Mesendoderm (in vitro differentiated cells): ENCODE measurements around the gene OLFML1.
"Not testable (repeated sequence)": the region's sequence is repeated elsewhere in the genome, so short reads cannot be mapped to it uniquely, and the experiment has no call there.

Experiments used
- DNase-seq: peaks from one replicate; pipeline ENCODE4 v3.0.0; 2013
- H2AK5ac ChIP-seq: 2 replicates; pipeline ENCODE4 v1.6.1; 2013; ENCODE audit warnings: low read length, inconsistent platforms
- H2BK120ac ChIP-seq: 2 replicates; pipeline ENCODE4 v1.6.1; 2013; ENCODE audit warnings: low read depth, mild to moderate bottlenecking, low read length, moderate library complexity, mixed read lengths
- H2BK15ac ChIP-seq: replicated peaks from 2 replicates; pipeline ENCODE4 v1.6.1; 2013; ENCODE audit warnings: low read depth, mild to moderate bottlenecking, moderate library complexity
- H2BK5ac ChIP-seq: 2 replicates; pipeline ENCODE4 v1.6.1; 2013; ENCODE audit warnings: low read length, inconsistent platforms
- H3K18ac ChIP-seq: 2 replicates; pipeline ENCODE4 v1.6.1; 2013; ENCODE audit warnings: mild to moderate bottlenecking, low read length, mixed read lengths
- H3K23ac ChIP-seq: one replicate; pipeline ENCODE4 v1.6.1; 2013; ENCODE audit warnings: low read length
- H3K27ac ChIP-seq: 2 replicates; pipeline ENCODE4 v1.5.1; 2013; ENCODE audit warnings: low read depth, mild to moderate bottlenecking, inconsistent platforms, low read length, moderate library complexity
- H3K27me3 ChIP-seq: 2 replicates; pipeline ENCODE4 v1.6.1; 2013; ENCODE audit warnings: low read length, control low read depth, mild to moderate bottlenecking, inconsistent platforms; ENCODE audit not compliant: insufficient read depth, poor library complexity
- H3K36me3 ChIP-seq: 2 replicates; pipeline ENCODE4 v1.6.1; 2013; ENCODE audit warnings: low read length, inconsistent platforms; ENCODE audit not compliant: control insufficient read depth, insufficient read depth
- H3K4ac ChIP-seq: one replicate; pipeline ENCODE4 v1.6.1; 2013; ENCODE audit warnings: low read depth, mild to moderate bottlenecking, low read length, moderate library complexity
- H3K4me1 ChIP-seq: 2 replicates; pipeline ENCODE4 v1.6.1; 2013; ENCODE audit warnings: low read depth, low read length, inconsistent platforms; ENCODE audit not compliant: control insufficient read depth
- H3K4me2 ChIP-seq: 2 replicates; pipeline ENCODE4 v1.6.1; 2013; ENCODE audit warnings: low read length
- H3K4me3 ChIP-seq: 2 replicates; pipeline ENCODE4 v1.5.1; 2013; ENCODE audit warnings: mild to moderate bottlenecking, low read length
- H3K56ac ChIP-seq: one replicate; pipeline ENCODE4 v1.6.1; 2013; ENCODE audit warnings: low read length
- H3K79me1 ChIP-seq: 2 replicates; pipeline ENCODE4 v1.6.1; 2013; ENCODE audit warnings: low read length, inconsistent platforms
- H3K79me2 ChIP-seq: 2 replicates; pipeline ENCODE4 v1.6.1; 2013; ENCODE audit warnings: mild to moderate bottlenecking, low read length; ENCODE audit not compliant: control insufficient read depth, insufficient read depth
- H3K9ac ChIP-seq: 2 replicates; pipeline ENCODE4 v1.6.1; 2013; ENCODE audit warnings: low read length, inconsistent platforms
- H4K5ac ChIP-seq: one replicate; pipeline ENCODE4 v1.6.1; 2013; ENCODE audit warnings: low read length
- H4K8ac ChIP-seq: one replicate; pipeline ENCODE4 v1.6.1; 2013; ENCODE audit warnings: low read depth, mild to moderate bottlenecking, control low read depth, low read length, moderate library complexity
- WGBS: extraction: QIAGEN DNeasy Blood & Tissue Kit; methylation state at CpG from one replicate; pipeline ENCODE4 v1.1.7; 2013; ENCODE audit warnings: low lambda C conversion rate, missing lambda C conversion rate; ENCODE audit not compliant: insufficient coverage; ENCODE audit errors: extremely low coverage; 5-methylcytosine and 5-hydroxymethylcytosine counted together

Gene OLFML1

DNA sequence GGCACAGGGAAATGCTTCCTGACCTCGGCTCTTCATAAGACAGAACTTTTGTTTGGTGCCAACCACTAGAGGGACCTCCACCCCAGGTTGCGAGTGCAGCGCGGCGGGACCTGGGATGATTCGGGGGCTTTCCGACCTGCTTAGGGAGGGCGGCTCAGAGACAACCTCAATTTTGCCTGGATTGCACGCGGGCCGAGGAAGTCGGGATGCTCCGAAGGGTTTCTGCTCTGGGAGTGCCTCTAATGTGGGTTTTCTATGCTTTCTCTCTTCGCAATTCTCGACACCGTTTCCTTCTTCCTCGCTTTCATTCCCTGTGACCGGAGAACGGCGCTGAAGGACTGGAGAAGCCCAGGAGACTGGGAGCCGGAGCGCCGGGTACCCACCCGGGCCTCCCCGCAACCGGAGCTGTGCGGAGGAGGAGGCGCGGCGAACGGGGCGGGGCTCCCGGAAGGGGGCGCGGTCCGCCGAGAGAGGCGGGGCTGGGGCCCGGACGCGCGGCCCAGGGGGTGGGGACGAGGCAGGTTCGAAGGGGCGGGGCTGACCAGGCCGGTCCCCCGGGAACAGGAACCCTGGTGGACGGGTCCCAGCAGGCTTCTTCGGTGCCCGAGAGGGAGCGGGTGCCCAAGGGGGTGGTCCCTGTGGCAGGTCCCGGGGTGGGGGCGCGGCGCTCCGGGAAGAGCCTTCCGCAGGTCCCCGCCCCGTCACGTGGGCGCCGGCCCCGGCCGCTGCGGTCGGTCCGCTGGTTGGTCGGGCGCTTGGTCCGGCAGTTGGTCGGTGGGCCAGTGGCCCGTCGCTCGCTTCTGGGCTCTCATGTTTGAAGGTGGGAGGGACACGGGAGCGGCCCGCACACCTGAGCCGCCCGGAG, 28.2 kb downstream of the OLFML1 start, which contains the start of gene PPFIBP2:
TSS of gene PPFIBP2 (plus strand) at position 766 of the 865 bp plus-strand sequence. CDS start 35,477 bp downstream, outside the sequence.
- no peaks in the 10 kb centered on the region for H3K79me1 ChIP-seq
- H3K4me1 ChIP-seq: no peaks in the 10 kb centered on the region
- peak within 1 kb of the TSS; percentile 96 for H3K4me2 ChIP-seq
- peak within 1 kb of the TSS; percentile 71 for H3K4me3 ChIP-seq
- no peak within 1 kb of the TSS for H2BK15ac ChIP-seq
- H2BK5ac ChIP-seq: no peak within 1 kb of the TSS
- H3K27me3 ChIP-seq: no peaks in the 10 kb centered on the region
- H3K56ac ChIP-seq: peak within 1 kb of the TSS; percentile 86
- no peaks in the 10 kb centered on the region for H3K79me2 ChIP-seq
- peak; percentile 84 for DNase-seq
- H3K9ac ChIP-seq: peak within 1 kb of the TSS; percentile 68
- H3K23ac ChIP-seq: no peak within 1 kb of the TSS
- H3K18ac ChIP-seq: peak within 1 kb of the TSS; percentile 52
- H2AK5ac ChIP-seq: no peak within 1 kb of the TSS
- H3K36me3 ChIP-seq: no peaks in the 10 kb centered on the region
- WGBS: no CpG with 5 or more reads among the region's 79 CpGs
- H3K27ac ChIP-seq: peak within 1 kb of the TSS; percentile 45
- no peak within 1 kb of the TSS for H4K5ac ChIP-seq
- H4K8ac ChIP-seq: no peak within 1 kb of the TSS
- no peak within 1 kb of the TSS for H3K4ac ChIP-seq
- H2BK120ac ChIP-seq: no peak within 1 kb of the TSS

DNA sequence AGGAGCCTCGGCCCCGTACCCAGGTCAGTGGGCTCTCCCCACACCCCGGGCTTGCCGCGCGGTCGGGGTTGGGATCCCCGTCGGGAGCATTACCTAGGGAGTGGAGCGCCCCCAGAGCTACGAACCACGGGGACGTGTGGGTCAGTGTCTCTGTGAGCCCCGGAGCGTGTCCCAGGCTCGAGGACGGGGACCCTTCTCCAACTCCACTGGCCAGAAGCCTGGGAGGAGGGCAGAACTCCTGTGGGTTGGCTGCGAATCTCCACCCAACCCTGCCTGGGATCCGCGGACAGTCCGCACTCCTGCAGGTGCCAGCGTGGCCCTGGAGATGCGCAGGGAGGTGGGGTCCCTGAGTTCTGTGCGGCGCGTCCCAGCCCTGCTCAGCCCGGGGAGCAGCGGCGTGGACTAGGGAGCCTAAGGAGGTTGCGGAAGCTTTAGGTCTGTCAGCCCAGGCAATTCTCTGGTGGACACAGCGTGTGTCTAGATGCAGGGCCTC, 28.8 kb downstream of the OLFML1 start:
- Histone ChIP-seq H3K79me2 (no peaks in the 10 kb centered on the region), H2BK5ac (no peak overlapping the region), H3K27me3 (no peaks in the 10 kb centered on the region), H3K4ac (no peak overlapping the region), H3K23ac (no peak overlapping the region), H3K4me1 (no peaks in the 10 kb centered on the region), H3K9ac (peak overlapping the region; percentile 68), H3K4me2 (peak overlapping the region; percentile 92), H3K36me3 (no peaks in the 10 kb centered on the region), H4K5ac (no peak overlapping the region), H4K8ac (no peak overlapping the region), H3K4me3 (peak overlapping the region; percentile 38), H2BK15ac (no peak overlapping the region), H3K79me1 (no peaks in the 10 kb centered on the region), H3K56ac (peak overlapping the region; percentile 84), H2AK5ac (no peak overlapping the region), H3K18ac (no peak overlapping the region), H2BK120ac (no peak overlapping the region), H3K27ac (no peak overlapping the region)
- WGBS: no CpG with 5 or more reads among the region's 31 CpGs
- DNase-seq: no peak

DNA sequence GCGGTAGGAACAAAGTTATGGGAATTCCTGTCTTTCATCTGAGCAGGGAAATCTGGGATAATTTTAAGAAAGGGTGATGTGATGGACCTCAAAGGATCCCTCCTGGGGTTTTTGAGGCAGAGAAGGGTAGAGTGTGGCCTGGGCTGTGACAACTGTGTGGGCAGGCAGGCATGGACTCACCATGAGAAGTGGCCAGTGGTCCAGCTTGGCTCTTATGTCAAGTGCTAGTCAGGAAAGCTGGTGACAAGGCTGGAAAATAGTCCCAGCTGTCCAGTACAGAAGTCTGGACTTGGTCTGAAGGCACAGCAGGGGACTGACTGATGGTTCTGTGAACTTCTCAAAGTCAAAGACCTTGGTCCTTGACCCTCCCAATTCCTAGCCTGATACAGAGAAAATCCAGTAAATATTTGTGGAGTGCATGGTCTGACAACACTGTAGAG, 30.2 kb downstream of the OLFML1 start:
- no peak overlapping the region for H3K4me3 ChIP-seq
- DNase-seq: no peak
- H3K56ac ChIP-seq: no peak overlapping the region
- no peak overlapping the region for H4K5ac ChIP-seq
- H3K4me1 ChIP-seq: no peaks in the 10 kb centered on the region
- no peaks in the 10 kb centered on the region for H3K79me2 ChIP-seq
- no peak overlapping the region for H2BK120ac ChIP-seq
- no peak overlapping the region for H2BK5ac ChIP-seq
- no peak overlapping the region for H4K8ac ChIP-seq
- H2AK5ac ChIP-seq: no peak overlapping the region
- no peak overlapping the region for H3K4me2 ChIP-seq
- no peak overlapping the region for H3K4ac ChIP-seq
- H3K27me3 ChIP-seq: no peaks in the 10 kb centered on the region
- no peak overlapping the region for H3K27ac ChIP-seq
- no peak overlapping the region for H3K18ac ChIP-seq
- no peak overlapping the region for H2BK15ac ChIP-seq
- H3K9ac ChIP-seq: no peak overlapping the region
- no CpG with 5 or more reads among the region's 1 CpG for WGBS
- no peaks in the 10 kb centered on the region for H3K79me1 ChIP-seq
- no peak overlapping the region for H3K23ac ChIP-seq
- H3K36me3 ChIP-seq: no peaks in the 10 kb centered on the region

DNA sequence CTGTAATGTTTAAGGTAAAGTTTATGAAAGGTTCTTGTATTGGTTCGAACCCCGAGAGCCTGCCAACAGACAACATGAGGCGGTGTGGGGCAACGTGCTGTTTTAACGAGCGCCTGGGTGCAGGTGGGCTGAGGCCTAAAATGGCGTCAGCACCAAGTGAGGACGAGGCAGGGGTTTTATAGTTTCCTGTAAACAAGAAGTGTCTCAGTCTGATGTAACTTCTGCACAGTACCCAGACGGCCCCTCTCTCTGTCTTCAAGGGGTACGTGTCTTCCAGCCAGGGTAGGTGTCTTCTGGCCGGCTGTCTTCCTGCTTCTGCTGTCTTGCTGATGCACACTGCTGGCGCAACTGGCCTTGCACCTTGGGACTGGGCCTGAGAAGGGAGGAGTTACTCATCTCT, 31.2 kb downstream of the OLFML1 start:
- no peaks in the 10 kb centered on the region for H3K36me3 ChIP-seq
- H4K8ac ChIP-seq: no peak overlapping the region
- no peak overlapping the region for H3K4me2 ChIP-seq
- no peak overlapping the region for H4K5ac ChIP-seq
- H3K4me1 ChIP-seq: no peaks in the 10 kb centered on the region
- no peaks in the 10 kb centered on the region for H3K79me2 ChIP-seq
- H3K27ac ChIP-seq: no peak overlapping the region
- no peak overlapping the region for H3K4me3 ChIP-seq
- no peak for DNase-seq
- no peaks in the 10 kb centered on the region for H3K27me3 ChIP-seq
- H2BK120ac ChIP-seq: no peak overlapping the region
- no peak overlapping the region for H3K9ac ChIP-seq
- no peak overlapping the region for H3K56ac ChIP-seq
- no peak overlapping the region for H3K23ac ChIP-seq
- no peak overlapping the region for H2BK15ac ChIP-seq
- no peak overlapping the region for H3K4ac ChIP-seq
- no CpG with 5 or more reads among the region's 12 CpGs for whole genome bisulfite sequencing
- no peak overlapping the region for H3K18ac ChIP-seq
- H2AK5ac ChIP-seq: no peak overlapping the region
- H3K79me1 ChIP-seq: no peaks in the 10 kb centered on the region
- no peak overlapping the region for H2BK5ac ChIP-seq

- H3K18ac ChIP-seq, H2BK120ac ChIP-seq, H3K79me1 ChIP-seq, H3K9ac ChIP-seq, H2AK5ac ChIP-seq, H3K4ac ChIP-seq, H4K5ac ChIP-seq, H3K23ac ChIP-seq, DNase-seq, H3K4me2 ChIP-seq, H2BK5ac ChIP-seq, H3K27ac ChIP-seq, H3K27me3 ChIP-seq, H4K8ac ChIP-seq, H3K56ac ChIP-seq, H3K79me2 ChIP-seq, H3K4me1 ChIP-seq, H3K4me3 ChIP-seq, H3K36me3 ChIP-seq, H2BK15ac ChIP-seq: not testable (repeated sequence)
- no CpG with 5 or more reads among the region's 13 CpGs for WGBS
Observed at GRCh38 chr11:7517743-7518142, 32.4 kb downstream of the OLFML1 start.
